Measurements from ENCODE around the gene PSG7.
"Not testable (repeated sequence)": the region's sequence is repeated elsewhere in the genome, so short reads cannot be mapped to it uniquely, and the experiment has no call there.

DNA sequence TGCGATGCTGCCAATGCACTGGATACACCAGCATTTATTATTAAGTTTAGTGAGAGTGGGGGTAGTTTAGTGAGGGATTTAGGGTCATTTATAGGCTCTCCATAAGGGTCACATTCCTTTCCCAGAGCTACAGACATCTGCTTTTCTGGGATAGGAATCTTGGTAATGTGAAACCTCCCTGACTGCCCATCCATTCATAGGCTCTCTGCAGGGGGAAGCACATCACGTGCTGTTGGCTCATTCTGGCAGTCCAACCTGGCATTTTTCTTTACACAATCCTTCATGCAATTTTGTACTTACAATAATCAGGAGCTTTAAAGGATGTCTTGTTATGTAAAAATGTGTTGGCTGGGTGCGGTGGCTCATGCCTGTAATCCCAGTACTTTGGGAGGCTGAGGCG lies 36.4 kb downstream of the PSG7 start:
- TF ChIP-seq, protein P1, sequence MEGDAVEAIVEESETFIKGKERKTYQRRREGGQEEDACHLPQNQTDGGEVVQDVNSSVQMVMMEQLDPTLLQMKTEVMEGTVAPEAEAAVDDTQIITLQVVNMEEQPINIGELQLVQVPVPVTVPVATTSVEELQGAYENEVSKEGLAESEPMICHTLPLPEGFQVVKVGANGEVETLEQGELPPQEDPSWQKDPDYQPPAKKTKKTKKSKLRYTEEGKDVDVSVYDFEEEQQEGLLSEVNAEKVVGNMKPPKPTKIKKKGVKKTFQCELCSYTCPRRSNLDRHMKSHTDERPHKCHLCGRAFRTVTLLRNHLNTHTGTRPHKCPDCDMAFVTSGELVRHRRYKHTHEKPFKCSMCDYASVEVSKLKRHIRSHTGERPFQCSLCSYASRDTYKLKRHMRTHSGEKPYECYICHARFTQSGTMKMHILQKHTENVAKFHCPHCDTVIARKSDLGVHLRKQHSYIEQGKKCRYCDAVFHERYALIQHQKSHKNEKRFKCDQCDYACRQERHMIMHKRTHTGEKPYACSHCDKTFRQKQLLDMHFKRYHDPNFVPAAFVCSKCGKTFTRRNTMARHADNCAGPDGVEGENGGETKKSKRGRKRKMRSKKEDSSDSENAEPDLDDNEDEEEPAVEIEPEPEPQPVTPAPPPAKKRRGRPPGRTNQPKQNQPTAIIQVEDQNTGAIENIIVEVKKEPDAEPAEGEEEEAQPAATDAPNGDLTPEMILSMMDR (IDR thresholded peaks at IDR 0.05) = not testable (repeated sequence)
- not testable (repeated sequence) for TF ChIP-seq POLR2A, POLR2AphosphoS5, EP300 (IDR thresholded peaks at IDR 0.05)

All from gastroesophageal sphincter (tissue), 3 donors.